KBM-7 (cell line): ENCODE data around the gene NDUFA6.

ENCODE experiments used
- DNase-seq: peaks from one replicate; pipeline ENCODE4 v3.0.0-alpha.2; 2015
- in situ Hi-C: fragments of 300-500 bp; cut with MboI; formaldehyde crosslinking; loops from 2 replicates; pipeline ENCODE4 v1.14.3; 2020; ENCODE audit warnings: low sequenced_read_pairs, low pct_unique_long_range_greater_than_20kb, mixed read lengths

NDUFA6 gene

DNA sequence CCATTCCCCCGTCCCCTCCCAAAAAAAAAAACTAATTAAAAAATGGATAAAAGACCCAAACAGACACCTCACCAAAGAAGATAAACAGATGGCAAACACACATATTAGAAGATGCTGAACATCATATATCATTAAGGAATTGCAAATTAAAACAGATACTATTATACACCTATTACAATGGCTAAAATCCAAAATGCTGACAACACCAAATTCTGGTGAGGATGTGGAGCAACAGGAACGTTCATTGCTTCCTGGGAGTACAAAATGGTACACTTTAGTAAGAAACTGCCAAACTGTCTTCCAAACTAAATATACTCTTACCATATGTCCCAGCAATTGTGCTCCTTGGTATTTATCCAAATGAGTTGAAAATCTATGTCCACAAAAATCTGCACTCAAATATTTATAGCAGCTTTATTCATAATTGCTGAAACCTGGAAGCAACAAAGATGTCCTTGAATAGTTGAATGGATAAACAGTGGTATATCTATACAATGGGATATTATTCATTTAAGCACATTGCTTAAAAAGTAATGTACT, 39.9 kb downstream of the NDUFA6 start:
- in situ Hi-C loops: no loop called here
- DNase-seq: no peak

GRCh38 chr22:42041784-42042183, 48.8 kb downstream of the NDUFA6 start:
- in situ Hi-C loops: no loop called here
- DNase-seq: no peak

DNA sequence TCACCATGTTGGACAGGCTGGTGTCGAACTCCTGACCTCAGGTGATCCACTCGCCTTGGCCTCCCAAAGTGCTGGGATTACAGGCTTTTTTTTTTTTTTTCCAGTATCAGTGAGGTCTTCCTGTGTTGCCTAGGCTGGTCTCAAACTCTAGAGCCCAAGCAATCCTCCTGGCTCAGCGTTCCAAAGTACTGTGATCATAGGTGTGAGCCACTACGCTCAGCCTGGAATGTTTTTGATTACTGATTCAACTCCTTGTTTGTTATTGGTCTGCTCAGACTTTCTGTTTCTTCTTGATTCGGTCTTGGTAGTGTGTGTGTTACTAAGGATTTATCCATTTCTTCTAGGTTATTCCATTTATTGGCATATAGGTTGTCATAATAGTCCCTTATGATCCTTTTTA, 51.3 kb downstream of the NDUFA6 start:
- DNase-seq: no peak
- in situ Hi-C loops: no loop called here
